DOHH2 (cell line): ENCODE results near the gene SMIM38.

Experiments
- H3F3A ChIP-seq: fragments of 200-600 bp; sonication (generic), shearing (Covaris generic); 2 replicates; pipeline ENCODE4 v1.6.0; 2016; ENCODE audit warnings: antibody characterized with exemption, mild to moderate bottlenecking; ENCODE audit not compliant: control insufficient read depth, insufficient read depth
- H3K27ac ChIP-seq: fragments of 200-600 bp; sonication (generic); 2 replicates; pipeline ENCODE4 v1.5.1; 2014; ENCODE audit warnings: low read depth, mild to moderate bottlenecking, low read length, moderate library complexity
- H3K27me3 ChIP-seq: fragments of 200-600 bp; sonication (generic); 2 replicates; pipeline ENCODE4 v1.6.1; 2014; ENCODE audit warnings: mild to moderate bottlenecking, low read length, mixed read lengths; ENCODE audit not compliant: control insufficient read depth
- H3K36me3 ChIP-seq: fragments of 200-600 bp; sonication (generic); 2 replicates; pipeline ENCODE4 v1.6.1; 2014; ENCODE audit warnings: mild to moderate bottlenecking, low read length, moderate library complexity, mixed read lengths; ENCODE audit not compliant: control insufficient read depth
- H3K4me1 ChIP-seq: fragments of 200-600 bp; sonication (generic); 2 replicates; pipeline ENCODE4 v1.6.1; 2014; ENCODE audit warnings: mild to moderate bottlenecking, low read length, mixed read lengths; ENCODE audit not compliant: control insufficient read depth
- H3K4me2 ChIP-seq: fragments of 200-600 bp; sonication (generic); 2 replicates; pipeline ENCODE4 v1.6.0; 2014; ENCODE audit warnings: mild to moderate bottlenecking, low read length, moderate library complexity
- H3K4me3 ChIP-seq: fragments of 200-600 bp; sonication (generic); 2 replicates; pipeline ENCODE4 v1.5.1; 2014; ENCODE audit warnings: mild to moderate bottlenecking, low read length, mixed read lengths
- H3K79me2 ChIP-seq: fragments of 200-600 bp; sonication (generic); 2 replicates; pipeline ENCODE4 v1.6.1; 2014; ENCODE audit warnings: mild to moderate bottlenecking, low read length, mixed read lengths; ENCODE audit not compliant: control insufficient read depth
- H3K9me2 ChIP-seq: fragments of 200-600 bp; sonication (generic); replicated peaks from 2 replicates; pipeline ENCODE4 v1.6.1; 2014; ENCODE audit warnings: mild to moderate bottlenecking, low read length, mixed read lengths; ENCODE audit not compliant: control insufficient read depth
- H3K9me3 ChIP-seq: fragments of 200-600 bp; sonication (generic); 2 replicates; pipeline ENCODE4 v1.6.1; 2014; ENCODE audit warnings: antibody characterized with exemption, low read length, mixed read lengths; ENCODE audit not compliant: control insufficient read depth, insufficient read depth
- H4K20me1 ChIP-seq: fragments of 200-600 bp; sonication (generic); 2 replicates; pipeline ENCODE4 v1.6.0; 2014; ENCODE audit warnings: low read depth, mild to moderate bottlenecking, antibody characterized with exemption, low read length, moderate library complexity; ENCODE audit not compliant: control insufficient read depth, insufficient read depth
- EZH2phosphoT487 ChIP-seq: fragments of 200-600 bp; sonication (generic); IDR thresholded peaks from 2 replicates; pipeline ENCODE4 v1.6.1; 2017; ENCODE audit warnings: borderline replicate concordance, mild to moderate bottlenecking, antibody characterized with exemption, low read length, moderate library complexity, mixed read lengths
- TF ChIP-seq, protein P1 (sequence below): fragments of 200-600 bp; sonication (generic); IDR thresholded peaks from one replicate; pipeline ENCODE4 v1.5.1; 2014; ENCODE audit warnings: antibody characterized with exemption, mild to moderate bottlenecking, low read depth, low read length; ENCODE audit not compliant: poor library complexity, severe bottlenecking

SMIM38 gene

DNA sequence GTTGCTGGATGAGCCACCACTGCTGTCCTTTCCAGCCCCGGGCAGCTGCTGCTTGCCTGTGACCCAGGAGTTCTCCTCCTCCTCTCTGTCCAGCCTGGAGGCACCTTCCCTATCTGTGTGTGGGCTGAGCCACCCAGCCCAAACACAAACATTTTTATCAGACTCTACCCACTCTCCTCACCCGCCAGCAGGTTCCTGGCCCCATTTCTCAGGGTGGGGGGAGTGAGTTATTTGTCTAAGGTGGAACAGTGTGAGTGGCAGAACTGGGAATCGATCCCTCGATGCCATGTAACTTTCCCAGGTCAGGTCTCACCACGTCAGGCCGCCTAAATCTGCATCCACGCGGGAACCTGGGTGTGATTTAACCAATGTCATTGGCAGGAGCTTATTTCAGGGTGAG, 20.8 kb upstream of the SMIM38 start:
- TF ChIP-seq EZH2phosphoT487 = no peak
- TF ChIP-seq, protein P1, sequence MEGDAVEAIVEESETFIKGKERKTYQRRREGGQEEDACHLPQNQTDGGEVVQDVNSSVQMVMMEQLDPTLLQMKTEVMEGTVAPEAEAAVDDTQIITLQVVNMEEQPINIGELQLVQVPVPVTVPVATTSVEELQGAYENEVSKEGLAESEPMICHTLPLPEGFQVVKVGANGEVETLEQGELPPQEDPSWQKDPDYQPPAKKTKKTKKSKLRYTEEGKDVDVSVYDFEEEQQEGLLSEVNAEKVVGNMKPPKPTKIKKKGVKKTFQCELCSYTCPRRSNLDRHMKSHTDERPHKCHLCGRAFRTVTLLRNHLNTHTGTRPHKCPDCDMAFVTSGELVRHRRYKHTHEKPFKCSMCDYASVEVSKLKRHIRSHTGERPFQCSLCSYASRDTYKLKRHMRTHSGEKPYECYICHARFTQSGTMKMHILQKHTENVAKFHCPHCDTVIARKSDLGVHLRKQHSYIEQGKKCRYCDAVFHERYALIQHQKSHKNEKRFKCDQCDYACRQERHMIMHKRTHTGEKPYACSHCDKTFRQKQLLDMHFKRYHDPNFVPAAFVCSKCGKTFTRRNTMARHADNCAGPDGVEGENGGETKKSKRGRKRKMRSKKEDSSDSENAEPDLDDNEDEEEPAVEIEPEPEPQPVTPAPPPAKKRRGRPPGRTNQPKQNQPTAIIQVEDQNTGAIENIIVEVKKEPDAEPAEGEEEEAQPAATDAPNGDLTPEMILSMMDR = no peak
- peaks cover 12% of the 10 kb centered on the region for H3K9me3 ChIP-seq
- H3K9me2 ChIP-seq = no peaks in the 10 kb centered on the region
- H3F3A ChIP-seq = no peaks in the 10 kb centered on the region
- no peaks in the 10 kb centered on the region for H3K4me1 ChIP-seq
- no peak overlapping the region for H3K27ac ChIP-seq
- H3K27me3 ChIP-seq = no peaks in the 10 kb centered on the region
- no peaks in the 10 kb centered on the region for H4K20me1 ChIP-seq
- H3K36me3 ChIP-seq = no peaks in the 10 kb centered on the region
- no peak overlapping the region for H3K4me2 ChIP-seq
- H3K79me2 ChIP-seq = no peaks in the 10 kb centered on the region
- H3K4me3 ChIP-seq = no peak overlapping the region

DNA sequence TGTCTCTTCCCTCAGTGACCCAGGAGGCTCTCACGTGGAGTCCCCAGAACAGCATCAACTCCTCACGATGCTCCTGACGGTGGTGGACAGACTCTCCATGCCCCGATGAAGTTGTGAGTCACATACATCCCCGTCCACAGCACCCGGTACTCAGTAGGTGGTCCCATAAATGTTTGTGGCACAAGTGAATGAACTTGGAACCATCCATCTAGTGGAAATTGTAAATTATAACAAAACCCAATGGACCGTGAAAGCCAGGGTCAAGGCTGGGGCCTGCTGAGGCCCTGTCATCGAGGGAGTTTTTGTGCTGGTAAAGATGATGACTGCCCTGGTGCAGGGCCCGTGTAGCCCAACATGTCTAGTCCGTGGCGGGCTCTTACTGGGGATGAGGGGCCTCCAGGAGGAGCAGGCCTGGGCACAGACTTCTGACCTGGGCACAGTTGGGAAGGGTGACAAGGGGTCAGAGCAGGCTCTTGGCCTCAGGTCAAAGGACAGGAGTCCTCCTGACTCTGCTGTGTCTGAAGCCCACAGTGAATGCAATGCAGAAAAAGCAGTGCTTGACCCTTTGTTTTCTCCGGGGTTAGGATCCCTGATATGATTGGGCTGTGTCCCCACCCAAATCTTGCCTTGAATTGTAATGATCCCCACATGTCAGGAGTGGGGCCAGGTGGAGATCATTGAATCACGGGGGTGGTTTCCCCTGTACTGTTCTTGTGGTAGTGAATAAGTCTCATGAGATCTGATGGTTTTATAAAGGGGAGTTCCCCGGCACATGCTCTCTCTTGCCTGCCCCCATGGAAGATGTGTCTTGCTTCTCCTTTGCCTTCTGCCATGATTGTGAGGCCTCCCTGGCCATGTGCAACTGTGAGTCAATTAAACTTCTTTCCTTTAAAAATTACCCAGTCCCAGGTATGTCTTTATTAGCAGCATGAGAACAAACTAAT, 20.0 kb upstream of the SMIM38 start:
- H3K79me2 ChIP-seq = no peaks in the 10 kb centered on the region
- no peak overlapping the region for H3K27ac ChIP-seq
- H3K4me1 ChIP-seq = no peaks in the 10 kb centered on the region
- peaks cover 12% of the 10 kb centered on the region for H3K9me3 ChIP-seq
- H4K20me1 ChIP-seq = no peaks in the 10 kb centered on the region
- H3K27me3 ChIP-seq = no peaks in the 10 kb centered on the region
- no peaks in the 10 kb centered on the region for H3K36me3 ChIP-seq
- H3K9me2 ChIP-seq = no peaks in the 10 kb centered on the region
- H3F3A ChIP-seq = no peaks in the 10 kb centered on the region
- no peak overlapping the region for H3K4me2 ChIP-seq
- no peak for TF ChIP-seq EZH2phosphoT487
- TF ChIP-seq, protein P1 = no peak
- H3K4me3 ChIP-seq = no peak overlapping the region

DNA sequence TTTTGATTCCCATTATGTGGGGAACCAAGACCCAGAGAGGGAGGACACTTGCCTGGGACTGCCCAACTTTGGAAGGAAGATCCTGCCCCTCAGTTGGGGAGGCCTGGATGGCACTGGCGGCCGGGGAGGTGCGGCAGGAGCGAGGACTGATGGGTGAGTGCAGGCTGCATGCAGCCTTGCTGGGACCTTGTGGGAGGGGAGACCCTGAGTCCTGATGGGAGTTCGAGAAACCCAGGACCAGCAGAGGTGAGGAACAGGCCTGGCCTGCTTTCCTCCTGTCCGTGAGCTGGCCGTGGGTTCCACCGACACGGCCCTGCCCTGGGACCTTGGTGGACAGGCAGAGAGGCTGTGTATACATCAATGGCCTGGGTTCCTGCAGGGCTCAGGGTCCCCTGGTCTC, 19.3 kb upstream of the SMIM38 start:
- Histone ChIP-seq H3K9me2 (no peaks in the 10 kb centered on the region), H3K27ac (no peak overlapping the region), H4K20me1 (no peaks in the 10 kb centered on the region), H3F3A (no peaks in the 10 kb centered on the region), H3K4me3 (no peak overlapping the region), H3K27me3 (no peaks in the 10 kb centered on the region), H3K36me3 (no peaks in the 10 kb centered on the region), H3K79me2 (no peaks in the 10 kb centered on the region), H3K4me2 (no peak overlapping the region), H3K4me1 (no peaks in the 10 kb centered on the region), H3K9me3 (peaks cover 12% of the 10 kb centered on the region)
- no peak for TF ChIP-seq EZH2phosphoT487
- TF ChIP-seq, protein P1 = no peak
